Suppressor macrophage treated with lipopolysaccharide for 4 hours (primary cell): ENCODE data around the gene ADORA2A.

ENCODE experiments used
- DNase-seq: peaks from one replicate; pipeline ENCODE4 v3.0.0-alpha.2; 2020

The ADORA2A gene

DNA sequence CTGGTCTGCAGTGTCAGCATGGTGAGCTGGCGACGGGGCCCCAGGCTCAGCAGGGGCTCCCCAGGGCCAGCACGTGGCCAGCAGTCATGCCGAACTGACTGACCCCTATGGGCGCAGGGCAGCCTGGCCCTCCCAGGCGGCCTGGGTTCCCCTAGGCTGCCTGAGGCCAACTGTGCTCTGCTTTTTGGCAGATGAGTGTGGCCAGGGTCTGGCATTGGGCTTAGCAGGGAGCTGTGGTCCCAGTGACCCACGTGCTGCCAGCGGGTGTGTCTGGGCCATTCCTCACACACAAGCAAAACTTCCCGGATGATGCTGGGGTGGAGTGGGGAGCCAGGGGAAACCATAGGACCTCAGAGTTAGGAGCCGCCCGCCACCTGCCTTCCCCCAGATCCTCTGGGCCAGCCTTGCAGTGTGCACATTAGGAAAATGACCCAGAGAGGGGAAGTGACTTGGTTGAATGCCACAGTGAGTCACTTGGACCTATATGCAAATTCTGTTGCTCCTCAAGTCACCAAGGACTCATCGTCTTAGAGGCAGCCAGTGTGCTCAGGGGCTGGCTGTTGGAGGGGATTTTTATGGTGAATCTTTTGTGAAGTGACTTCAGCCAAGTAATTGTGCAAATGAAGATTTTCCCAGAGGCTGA, 6.5 kb downstream of the ADORA2A start:
- peak; percentile 99 for DNase-seq

DNA sequence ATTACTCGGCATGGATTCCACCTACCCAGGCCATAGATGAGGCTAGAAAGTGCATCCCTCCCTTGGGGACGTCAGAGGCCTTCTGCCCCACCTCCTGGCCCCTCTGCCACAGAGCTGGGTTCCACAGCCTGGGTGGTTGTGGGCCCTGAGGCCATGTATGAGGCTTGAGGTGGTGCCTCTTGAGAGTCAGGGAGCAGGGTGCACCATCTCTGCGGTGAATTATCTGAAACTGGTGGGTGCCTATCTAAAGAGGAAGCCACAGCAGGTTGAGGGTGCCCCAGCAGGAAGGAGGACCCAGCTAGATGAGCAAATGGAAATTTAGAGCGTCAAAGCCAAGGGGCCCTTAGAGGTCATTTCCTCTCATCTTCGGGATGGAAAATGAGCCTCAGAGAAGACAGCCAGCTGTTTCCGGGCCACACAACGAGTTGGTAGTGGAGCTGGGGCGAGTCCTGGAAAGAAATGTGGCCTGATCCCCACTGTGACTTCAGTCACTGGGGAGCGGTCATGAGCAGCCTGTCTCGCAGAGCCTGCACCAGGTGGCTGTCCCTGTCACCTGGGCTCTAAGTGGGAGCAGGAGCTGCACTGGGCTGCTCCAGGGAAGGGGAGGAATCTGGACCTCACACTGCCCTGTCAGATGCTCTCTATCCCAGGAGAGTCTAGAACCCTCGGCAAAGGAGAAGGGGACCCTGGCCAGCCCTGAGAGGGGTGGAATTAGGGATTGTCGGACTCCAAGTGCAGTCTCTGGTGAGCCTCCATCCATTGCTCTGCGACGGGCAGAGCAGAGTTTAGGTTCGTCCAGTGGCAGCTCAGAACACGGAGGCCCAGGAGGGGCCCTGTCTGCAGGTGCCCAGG, 7.3 kb downstream of the ADORA2A start:
- peak; percentile 96 for DNase-seq

DNA sequence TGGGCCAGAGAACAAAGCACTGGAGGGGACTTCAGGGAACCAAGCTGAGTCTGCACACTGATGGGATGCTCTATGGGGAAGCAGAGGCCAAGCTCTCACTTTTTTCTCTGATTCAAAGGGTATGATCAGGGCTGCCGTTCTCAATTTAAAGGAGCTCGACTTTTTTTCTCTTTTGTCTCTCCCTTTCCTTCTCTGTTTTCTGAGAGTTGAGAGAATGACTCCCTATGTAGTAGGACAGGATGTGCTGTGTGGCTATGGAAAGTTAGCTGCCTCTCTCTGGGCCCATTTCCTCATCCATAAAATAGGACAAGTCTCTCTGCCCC, 7.9 kb downstream of the ADORA2A start:
- no peak for DNase-seq

DNA sequence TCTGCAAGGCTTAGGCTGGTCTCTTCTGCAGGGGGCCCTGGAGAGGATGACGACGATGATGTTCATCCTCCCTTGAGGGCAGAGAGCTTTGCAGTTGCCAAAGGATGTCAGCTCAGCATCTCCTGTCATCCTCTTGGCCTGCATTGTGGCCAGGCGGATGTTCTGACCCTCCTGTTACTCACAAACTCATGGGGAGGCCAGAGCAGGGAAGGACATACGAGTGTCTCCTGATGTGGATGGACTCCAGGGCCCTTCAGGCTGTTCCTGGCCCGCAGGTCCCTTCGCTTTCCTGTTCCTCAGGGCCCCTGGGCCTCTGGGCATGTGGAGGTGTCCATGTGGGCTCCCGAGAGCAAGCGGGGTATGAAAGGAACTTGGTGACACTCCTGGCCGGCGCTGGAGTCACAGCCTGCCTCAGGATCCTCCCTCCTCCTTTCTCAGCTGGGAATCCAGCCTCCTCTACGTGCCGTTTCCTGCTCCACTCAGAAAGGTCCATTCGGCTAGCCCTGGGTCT, 8.5 kb downstream of the ADORA2A start:
- DNase-seq: no peak

DNA sequence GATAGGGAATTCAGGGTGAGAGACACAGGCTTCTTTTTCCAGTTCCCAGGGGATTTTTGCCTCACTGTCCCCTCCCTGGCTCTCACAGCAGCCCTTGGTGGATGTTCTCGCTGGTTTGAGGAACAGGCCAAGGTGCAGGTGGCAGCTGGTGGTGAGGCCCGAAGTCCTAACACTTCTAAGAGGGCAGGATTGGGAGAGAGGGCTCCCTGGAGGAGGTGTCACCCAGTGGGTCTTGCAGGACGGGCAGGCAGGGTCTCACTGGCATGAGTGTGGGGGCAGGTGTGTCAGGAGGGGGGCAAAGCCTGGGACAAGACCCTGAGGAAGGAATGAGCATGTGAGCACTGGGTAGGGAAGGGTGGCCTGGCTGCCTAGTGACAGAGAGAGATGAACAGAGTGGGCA, 9.2 kb downstream of the ADORA2A start:
- DNase-seq: no peak

DNA sequence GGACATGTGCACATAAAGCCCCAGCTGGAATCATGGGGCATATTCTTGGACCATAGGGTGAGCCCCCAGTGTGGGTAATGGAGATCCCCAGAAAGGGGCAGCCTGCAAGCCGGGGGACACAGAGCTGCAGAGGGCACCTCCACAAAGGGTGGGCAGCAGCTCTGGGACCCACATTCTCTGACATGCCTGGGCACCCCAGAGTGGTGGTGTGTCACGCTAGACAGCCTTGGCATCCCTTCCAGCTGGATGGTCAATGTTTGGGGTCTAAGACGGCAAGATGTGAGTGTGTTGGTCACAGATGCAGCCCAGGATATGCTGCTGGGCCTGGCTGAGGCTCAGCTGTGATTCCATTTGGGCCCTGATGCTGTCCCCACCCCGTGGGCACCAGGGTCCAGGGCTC, 9.7 kb downstream of the ADORA2A start:
- DNase-seq: no peak

DNA sequence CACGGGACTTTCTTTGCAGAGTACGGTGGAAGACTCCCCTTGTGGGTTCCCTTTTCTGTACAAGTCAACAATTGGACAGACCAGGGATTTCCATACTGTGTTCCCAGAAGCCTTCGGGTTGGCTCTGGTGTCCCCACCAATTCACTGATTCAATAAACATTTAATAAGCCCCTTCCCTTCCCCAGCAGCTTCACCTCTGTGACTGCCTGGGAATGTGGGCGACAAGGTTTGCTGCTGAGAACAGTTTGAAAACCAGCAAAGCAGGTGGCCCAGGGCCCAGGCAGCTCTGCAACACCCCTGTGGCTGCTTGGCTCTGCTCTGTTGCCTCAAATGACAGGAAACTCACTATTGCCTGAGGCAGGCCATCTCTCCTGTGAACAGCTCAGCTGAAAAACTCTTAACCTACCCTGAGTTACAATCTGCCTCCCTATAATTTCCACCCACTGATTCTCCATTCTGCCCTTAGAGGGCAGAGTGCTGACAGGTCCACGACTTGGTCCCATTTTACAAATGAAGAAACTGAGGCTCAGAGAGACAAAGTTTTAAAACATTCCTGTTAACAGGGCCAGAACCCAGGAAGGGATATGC, 10.4 kb downstream of the ADORA2A start:
- no peak for DNase-seq

DNA sequence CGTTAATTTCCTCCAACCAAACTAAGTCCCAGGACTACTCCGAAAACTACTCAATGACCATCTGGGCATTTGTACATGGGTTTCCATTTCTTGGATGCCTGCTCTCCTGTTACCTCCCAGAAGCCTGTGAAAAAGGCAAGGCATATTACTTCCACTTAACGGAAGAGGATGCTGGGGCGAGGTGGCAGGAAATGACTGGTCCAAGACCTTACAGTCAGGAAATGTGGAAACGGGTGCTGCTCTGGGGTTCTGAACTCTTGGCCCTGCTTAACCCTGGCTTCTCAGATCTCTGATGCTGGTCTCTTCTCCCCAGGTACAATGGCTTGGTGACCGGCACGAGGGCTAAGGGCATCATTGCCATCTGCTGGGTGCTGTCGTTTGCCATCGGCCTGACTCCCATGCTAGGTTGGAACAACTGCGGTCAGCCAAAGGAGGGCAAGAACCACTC, 12.9 kb downstream of the ADORA2A start:
- peak; percentile 56 for DNase-seq

DNA sequence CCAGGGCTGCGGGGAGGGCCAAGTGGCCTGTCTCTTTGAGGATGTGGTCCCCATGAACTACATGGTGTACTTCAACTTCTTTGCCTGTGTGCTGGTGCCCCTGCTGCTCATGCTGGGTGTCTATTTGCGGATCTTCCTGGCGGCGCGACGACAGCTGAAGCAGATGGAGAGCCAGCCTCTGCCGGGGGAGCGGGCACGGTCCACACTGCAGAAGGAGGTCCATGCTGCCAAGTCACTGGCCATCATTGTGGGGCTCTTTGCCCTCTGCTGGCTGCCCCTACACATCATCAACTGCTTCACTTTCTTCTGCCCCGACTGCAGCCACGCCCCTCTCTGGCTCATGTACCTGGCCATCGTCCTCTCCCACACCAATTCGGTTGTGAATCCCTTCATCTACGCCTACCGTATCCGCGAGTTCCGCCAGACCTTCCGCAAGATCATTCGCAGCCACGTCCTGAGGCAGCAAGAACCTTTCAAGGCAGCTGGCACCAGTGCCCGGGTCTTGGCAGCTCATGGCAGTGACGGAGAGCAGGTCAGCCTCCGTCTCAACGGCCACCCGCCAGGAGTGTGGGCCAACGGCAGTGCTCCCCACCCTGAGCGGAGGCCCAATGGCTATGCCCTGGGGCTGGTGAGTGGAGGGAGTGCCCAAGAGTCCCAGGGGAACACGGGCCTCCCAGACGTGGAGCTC, 13.5 kb downstream of the ADORA2A start:
- DNase-seq: no peak

DNA sequence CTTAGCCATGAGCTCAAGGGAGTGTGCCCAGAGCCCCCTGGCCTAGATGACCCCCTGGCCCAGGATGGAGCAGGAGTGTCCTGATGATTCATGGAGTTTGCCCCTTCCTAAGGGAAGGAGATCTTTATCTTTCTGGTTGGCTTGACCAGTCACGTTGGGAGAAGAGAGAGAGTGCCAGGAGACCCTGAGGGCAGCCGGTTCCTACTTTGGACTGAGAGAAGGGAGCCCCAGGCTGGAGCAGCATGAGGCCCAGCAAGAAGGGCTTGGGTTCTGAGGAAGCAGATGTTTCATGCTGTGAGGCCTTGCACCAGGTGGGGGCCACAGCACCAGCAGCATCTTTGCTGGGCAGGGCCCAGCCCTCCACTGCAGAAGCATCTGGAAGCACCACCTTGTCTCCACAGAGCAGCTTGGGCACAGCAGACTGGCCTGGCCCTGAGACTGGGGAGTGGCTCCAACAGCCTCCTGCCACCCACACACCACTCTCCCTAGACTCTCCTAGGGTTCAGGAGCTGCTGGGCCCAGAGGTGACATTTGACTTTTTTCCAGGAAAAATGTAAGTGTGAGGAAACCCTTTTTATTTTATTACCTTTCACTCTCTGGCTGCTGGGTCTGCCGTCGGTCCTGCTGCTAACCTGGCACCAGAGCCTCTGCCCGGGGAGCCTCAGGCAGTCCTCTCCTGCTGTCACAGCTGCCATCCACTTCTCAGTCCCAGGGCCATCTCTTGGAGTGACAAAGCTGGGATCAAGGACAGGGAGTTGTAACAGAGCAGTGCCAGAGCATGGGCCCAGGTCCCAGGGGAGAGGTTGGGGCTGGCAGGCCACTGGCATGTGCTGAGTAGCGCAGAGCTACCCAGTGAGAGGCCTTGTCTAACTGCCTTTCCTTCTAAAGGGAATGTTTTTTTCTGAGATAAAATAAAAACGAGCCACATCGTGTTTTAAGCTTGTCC, 14.3 kb downstream of the ADORA2A start:
- DNase-seq: no peak

DNA sequence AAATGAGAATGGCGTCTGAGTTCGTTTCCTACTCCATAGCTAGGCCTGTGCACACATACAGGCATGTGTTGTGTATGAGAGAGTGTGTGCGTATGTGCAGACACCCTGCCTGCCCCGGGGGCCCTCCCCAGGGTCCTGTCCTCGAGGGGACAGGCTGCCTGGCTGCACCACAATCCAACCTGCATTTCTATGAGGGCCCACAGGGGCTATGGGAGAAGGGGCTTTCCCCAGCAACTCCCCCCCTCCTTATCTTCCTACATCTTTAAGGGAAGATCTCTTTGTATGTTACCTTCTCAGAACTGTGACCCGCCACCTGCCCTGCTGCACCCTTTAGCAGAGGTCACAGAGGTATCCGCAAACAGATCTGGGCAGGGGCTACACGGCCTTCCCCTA, 14.9 kb downstream of the ADORA2A start:
- DNase-seq: no peak

DNA sequence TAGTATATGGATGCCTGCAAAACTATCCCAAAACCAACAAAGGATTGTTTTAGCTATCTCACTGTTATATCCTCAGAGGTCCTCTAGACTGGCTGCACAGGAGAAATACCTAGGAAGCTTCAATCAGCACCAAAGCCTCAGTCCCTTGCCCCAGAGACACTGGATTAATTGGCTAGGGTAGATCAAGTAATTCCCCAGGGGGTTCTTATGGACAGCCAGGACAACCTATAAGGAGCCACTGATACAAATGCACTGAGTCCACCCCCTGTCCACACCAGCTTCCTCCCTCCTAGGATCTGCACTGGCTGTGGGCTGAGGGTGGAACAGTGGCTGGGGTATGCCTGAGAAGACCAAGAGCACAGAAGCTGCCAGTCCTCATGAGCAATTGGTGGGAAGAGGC, 16.3 kb downstream of the ADORA2A start:
- no peak for DNase-seq

DNA sequence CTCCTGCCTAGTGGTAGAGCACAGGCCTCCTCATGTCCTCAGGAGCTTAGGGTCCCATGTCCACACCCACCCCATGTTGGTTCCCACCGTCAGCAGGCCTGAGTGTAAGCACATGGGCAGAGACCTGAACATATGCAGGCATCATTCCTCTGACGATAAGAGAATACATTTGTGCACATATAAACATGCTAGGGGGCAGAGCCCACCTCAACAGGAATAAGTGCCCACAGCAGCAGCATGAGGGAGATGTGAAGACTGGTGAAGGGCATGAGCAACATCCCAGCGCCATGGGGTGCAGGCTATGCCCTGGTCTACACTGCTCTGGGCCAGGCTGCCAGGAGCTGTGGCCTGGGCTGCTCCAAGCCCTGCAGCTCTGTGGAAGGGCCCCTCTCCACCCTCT, 16.9 kb downstream of the ADORA2A start:
- no peak for DNase-seq

DNA sequence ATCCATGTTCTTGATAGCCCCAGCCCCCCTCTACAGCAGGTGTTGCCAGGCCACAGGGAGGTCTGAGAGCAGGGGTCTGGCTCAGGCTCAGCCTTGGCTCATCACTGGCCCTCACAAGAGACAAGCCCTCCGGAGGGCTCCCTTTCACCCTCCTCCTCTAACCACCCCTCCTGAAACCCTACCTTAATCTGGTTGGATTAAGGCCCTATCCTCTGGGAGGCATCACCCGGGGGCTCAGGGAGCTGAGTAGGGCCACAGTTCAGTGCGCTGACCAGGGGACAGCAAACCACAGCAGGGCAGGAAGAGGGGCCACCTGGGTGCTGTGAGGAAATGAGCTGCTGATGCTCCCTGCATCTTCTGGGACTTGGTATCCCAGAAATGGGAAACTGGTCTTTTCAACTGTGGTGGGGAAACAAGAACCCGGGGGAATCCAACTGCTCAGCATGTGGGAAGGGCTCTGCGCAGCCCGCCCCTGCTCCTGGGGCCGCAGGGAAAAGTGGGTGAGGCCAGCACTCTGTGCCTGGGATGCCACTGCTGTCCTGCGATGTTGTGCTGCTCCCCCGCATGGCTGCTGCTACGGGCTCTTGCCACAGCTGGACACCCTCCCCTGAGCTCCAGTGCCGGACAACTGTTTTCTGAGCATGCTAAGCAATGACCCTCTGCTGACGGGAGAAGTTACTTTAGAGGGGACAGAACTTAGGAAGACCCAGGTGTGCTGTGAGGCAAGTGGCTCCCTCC, 17.5 kb downstream of the ADORA2A start:
- no peak for DNase-seq

DNA sequence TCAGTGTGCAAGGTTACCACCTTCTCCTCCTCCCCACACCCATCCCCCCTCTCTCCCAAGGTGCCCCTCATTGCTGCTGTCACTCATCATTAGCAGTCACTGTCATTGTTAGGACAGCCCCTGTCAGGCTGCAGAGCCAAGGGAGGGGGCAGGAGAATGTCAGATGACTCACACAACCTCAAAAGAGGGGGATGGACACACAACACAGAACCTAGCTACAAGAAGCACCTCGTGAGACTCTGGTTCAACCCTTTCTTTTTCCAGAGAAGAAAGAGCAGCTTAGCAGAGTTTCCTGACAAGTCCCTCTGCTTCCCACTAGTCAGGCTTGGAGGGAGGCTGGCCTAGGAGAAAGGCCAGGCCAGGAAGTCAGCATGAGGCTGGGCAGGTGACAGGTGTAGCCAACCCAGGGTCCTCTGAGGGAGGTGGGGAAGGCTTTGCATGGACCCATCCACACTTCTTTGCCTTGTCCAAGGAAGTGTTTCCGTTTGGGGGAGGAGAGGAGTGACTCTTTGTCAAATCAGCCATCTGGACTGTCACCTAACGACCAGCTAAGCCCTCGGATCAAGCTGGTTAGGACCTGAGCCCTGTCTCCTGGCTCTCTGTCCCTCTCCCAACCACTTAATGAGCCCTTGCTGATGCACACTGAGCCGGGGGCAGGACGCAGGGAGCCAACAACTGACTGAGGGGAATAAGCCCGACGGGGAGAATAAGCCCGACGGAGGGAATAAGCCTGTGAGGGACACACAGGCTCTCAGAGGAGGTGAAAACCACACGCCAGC, 18.3 kb downstream of the ADORA2A start:
- no peak for DNase-seq

DNA sequence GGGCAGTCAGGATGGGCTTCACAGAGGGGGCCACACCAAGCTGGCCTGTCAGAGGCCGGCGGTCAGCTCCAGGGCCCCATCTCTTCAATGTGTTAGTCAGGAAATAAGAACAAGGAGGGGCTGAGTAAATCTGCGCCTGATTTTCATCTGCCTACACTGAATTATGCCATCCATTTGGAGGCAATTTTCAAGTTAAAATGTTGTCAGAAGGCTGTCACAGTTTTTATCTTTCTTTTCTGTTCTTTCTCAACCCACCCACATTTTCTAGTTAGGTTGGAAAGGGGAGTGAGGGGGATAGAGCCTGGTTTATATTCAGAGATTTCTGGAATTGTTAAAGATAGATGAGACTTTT, 18.8 kb downstream of the ADORA2A start:
- DNase-seq: no peak

DNA sequence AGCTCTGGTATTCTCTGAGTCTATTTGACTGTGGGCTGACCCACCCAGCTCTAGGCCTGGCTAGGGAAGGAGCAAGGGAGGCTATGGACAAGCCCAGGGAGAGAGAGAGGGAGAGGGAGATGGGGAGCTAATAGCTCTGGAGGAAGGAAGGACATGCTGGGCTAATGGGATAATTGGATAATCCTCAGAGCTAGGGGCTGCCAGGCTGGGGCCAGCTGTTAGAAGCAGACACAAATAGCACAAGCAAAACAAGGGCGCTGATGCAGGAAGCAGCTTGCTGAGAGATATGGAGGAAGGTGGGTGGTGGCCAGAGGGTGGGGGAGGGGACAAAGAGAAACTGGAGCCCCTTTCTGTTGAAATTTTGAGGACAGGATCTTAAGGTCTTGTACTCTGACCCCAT, 23.2 kb downstream of the ADORA2A start:
- DNase-seq: no peak

DNA sequence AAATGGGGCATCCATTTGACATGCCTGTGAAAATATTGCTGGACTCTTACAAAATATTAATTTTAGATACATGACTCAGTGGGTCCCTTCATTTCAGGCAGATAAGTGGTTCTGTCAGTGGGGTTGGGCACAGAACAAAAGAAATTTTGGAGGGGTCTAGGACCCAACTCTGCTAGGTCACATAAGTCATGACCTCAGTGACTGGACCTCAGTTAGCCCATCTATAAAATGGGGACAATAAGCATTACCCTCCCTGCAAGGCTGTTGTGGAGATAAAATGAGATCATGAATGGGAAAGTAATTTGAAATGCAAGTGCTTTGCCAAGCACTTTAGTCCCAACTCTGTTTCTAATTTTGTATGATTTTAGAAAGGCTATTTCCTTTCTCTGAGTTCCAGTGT, 23.8 kb downstream of the ADORA2A start:
- no peak for DNase-seq

DNA sequence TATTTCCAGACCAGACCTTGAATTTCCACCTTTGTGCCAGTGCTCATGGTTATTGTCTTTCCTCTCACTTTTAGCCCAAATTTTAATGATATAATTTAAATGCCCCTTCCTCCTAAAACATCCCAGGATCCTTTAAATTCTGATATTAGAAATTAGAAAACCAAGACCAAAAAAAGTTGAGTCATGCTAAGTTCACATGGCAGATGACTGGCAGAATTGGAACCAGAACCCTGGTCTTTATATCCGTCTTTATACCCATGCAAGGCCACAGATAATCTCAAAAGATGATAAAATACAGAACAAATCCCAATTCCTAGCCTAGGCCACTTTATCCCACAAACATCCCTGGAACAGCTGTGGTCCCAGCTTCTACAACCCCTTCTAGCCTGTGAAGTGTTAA, 26.5 kb downstream of the ADORA2A start:
- no peak for DNase-seq

DNA sequence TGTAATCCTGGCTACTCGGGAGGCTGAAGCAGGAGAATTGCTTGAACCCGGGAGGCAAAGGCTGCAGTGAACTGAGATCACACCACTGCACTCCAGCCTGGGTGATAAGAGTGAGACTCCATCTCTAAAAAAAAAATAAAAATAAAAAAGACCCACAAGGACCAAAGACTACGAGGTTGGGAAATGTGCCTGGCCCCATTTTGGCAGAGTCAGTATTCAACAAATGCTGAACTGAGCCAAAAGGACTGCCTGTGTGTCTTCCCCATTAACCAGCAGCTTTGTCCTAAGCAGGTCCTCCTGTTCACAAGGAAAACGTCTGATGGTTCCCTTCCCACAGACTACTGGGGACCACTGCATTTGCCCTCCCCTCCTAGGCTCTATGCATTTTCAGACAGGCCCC, 27.6 kb downstream of the ADORA2A start:
- DNase-seq: no peak
